A673 (cell line): ENCODE data around the gene ZC3HAV1L. TPM values are rescaled to one million over a fixed set of nuclear protein-coding genes. Genes with fewer than 3 reads are reported as not detected.

ENCODE experiments used
- total RNA-seq: library from RNA; stranded (reverse); gene quantifications from 2 replicates; pipeline ENCODE4 v1.2.3, GENCODE V29; 2021

The ZC3HAV1L gene
- total RNA-seq, 1 experiment from 2014 or later, result 36.5 TPM

Other genes starting within 250 kb of the ZC3HAV1L start
- not detected in 2 replicates for gene TMEM213, start 238.0 kb downstream of the ZC3HAV1L start, total RNA-seq
- not detected in 2 replicates for gene ATP6V0A4, start 237.8 kb downstream of the ZC3HAV1L start, total RNA-seq
- gene KIAA1549, start 54.7 kb downstream of the ZC3HAV1L start, total RNA-seq, result 2.5 and 4.2 TPM in 2 replicates
- 16.9 and 17.2 TPM in 2 replicates for gene ZC3HAV1, start 73.7 kb upstream of the ZC3HAV1L start, total RNA-seq
- gene UBN2, start 195.2 kb upstream of the ZC3HAV1L start, total RNA-seq, result 13.8 and 14.5 TPM in 2 replicates